IMR-90 (cell line): ENCODE results near the gene PSMA8. TPM values are rescaled to one million over a fixed set of nuclear protein-coding genes. Genes with fewer than 3 reads are reported as not detected.

Source experiments
- ATAC-seq: fragments of 200-7000 bp; cut with Tn5 transposase; 2 replicates; pipeline ENCODE4 v1.9.1; 2020; ENCODE audit warnings: low read depth, mild to moderate bottlenecking, moderate library complexity
- BruUV-seq: library from RNA; stranded (reverse); fragments of 400-500 nt; replicated peaks from 2 replicates; lab custom pipeline; 2021; lab: Mats Ljungman, UMichigan
- CTCF ChIA-PET: fragments of 300-600 bp; formaldehyde crosslinking; extraction: SDS; loops from one replicate; lab custom pipeline; 2021; ENCODE audit warnings: antibody characterized with exemption; lab: Yijun Ruan, JAX
- POLR2A ChIA-PET: fragments of 300-600 bp; sonication (Branson Sonifier 250); formaldehyde crosslinking; loops from one replicate; lab custom pipeline; 2022; ENCODE audit warnings: antibody characterized with exemption; ENCODE audit not compliant: unreplicated experiment; lab: Charles Lee
- DNase-seq: peaks from one replicate; pipeline ENCODE4 v3.0.0; 2013
- H2AFZ ChIP-seq: replicated peaks from 2 replicates; pipeline ENCODE3; 2013; ENCODE audit warnings: low read length, mild to moderate bottlenecking; ENCODE audit not compliant: poor library complexity
- H2AK5ac ChIP-seq: 2 replicates; pipeline ENCODE4 v1.6.1; 2013; ENCODE audit warnings: low read depth, low read length, inconsistent platforms
- H2AK9ac ChIP-seq: replicated peaks from 2 replicates; pipeline ENCODE3; 2013; ENCODE audit warnings: mild to moderate bottlenecking, low read depth, low read length, moderate library complexity; ENCODE audit not compliant: poor library complexity
- H2BK120ac ChIP-seq: 2 replicates; pipeline ENCODE4 v1.6.1; 2013; ENCODE audit warnings: low read depth, low read length, inconsistent platforms
- H2BK15ac ChIP-seq: 3 replicates; pipeline ENCODE4 v1.6.1; 2013; ENCODE audit warnings: low read depth, low read length, inconsistent platforms
- H2BK20ac ChIP-seq: 2 replicates; pipeline ENCODE4 v1.6.1; 2013; ENCODE audit warnings: low read depth, mild to moderate bottlenecking, inconsistent platforms, low read length, moderate library complexity
- H2BK5ac ChIP-seq: 2 replicates; pipeline ENCODE4 v1.6.1; 2013; ENCODE audit warnings: mild to moderate bottlenecking, low read depth, low read length, inconsistent platforms; ENCODE audit not compliant: poor library complexity, severe bottlenecking
- H3K14ac ChIP-seq: replicated peaks from 2 replicates; pipeline ENCODE4 v1.6.1; 2013; ENCODE audit warnings: low read depth, low read length, inconsistent platforms
- H3K18ac ChIP-seq: 2 replicates; pipeline ENCODE4 v1.6.1; 2013; ENCODE audit warnings: low read depth, low read length, control low read depth
- H3K23ac ChIP-seq: 2 replicates; pipeline ENCODE4 v1.6.1; 2013; ENCODE audit warnings: low read depth, low read length, inconsistent platforms
- H3K27ac ChIP-seq: 2 replicates; pipeline ENCODE4 v1.5.1; 2013; ENCODE audit warnings: mild to moderate bottlenecking, control low read depth, low read length; ENCODE audit not compliant: insufficient read depth
- H3K27me3 ChIP-seq: 2 replicates; pipeline ENCODE4 v1.6.1; 2013; ENCODE audit warnings: low read length; ENCODE audit not compliant: control insufficient read depth, insufficient read depth
- H3K36me3 ChIP-seq: 2 replicates; pipeline ENCODE4 v1.6.1; 2013; ENCODE audit warnings: low read length, mixed read lengths; ENCODE audit not compliant: control insufficient read depth, insufficient read depth
- H3K4ac ChIP-seq: 2 replicates; pipeline ENCODE4 v1.6.1; 2013; ENCODE audit warnings: low read depth, low read length, inconsistent platforms
- H3K4me1 ChIP-seq: 2 replicates; pipeline ENCODE4 v1.6.1; 2013; ENCODE audit warnings: low read length, mixed read lengths; ENCODE audit not compliant: control insufficient read depth, insufficient read depth
- H3K4me2 ChIP-seq: 2 replicates; pipeline ENCODE4 v1.6.1; 2013; ENCODE audit warnings: low read depth, mild to moderate bottlenecking, control low read depth, low read length, moderate library complexity
- H3K4me3 ChIP-seq: 2 replicates; pipeline ENCODE4 v1.5.1; 2013; ENCODE audit warnings: low read depth, mild to moderate bottlenecking, control low read depth, low read length, moderate library complexity; ENCODE audit not compliant: insufficient read depth
- H3K56ac ChIP-seq: 2 replicates; pipeline ENCODE4 v1.6.1; 2013; ENCODE audit warnings: low read length, inconsistent platforms; ENCODE audit not compliant: insufficient read depth; ENCODE audit errors: extremely low read depth
- H3K79me1 ChIP-seq, 2 experiments: 2 replicates each; pipeline ENCODE4 v1.6.1; 2013; ENCODE audit warnings: low read length in 2 of 2, inconsistent platforms in 1 of 2, low read depth in 1 of 2
- H3K9ac ChIP-seq: 2 replicates; pipeline ENCODE4 v1.6.1; 2013; ENCODE audit warnings: low read depth, low read length, control low read depth
- H3K9me1 ChIP-seq: 2 replicates; pipeline ENCODE4 v1.6.1; 2013; ENCODE audit warnings: low read length, inconsistent platforms; ENCODE audit not compliant: insufficient read depth
- H3K9me3 ChIP-seq: 2 replicates; pipeline ENCODE4 v1.6.1; 2013; ENCODE audit warnings: low read length; ENCODE audit not compliant: control insufficient read depth, insufficient read depth
- H4K20me1 ChIP-seq: 2 replicates; pipeline ENCODE4 v1.6.1; 2013; ENCODE audit warnings: low read length, inconsistent platforms; ENCODE audit not compliant: insufficient read depth
- H4K5ac ChIP-seq: 2 replicates; pipeline ENCODE4 v1.6.1; 2013; ENCODE audit warnings: mild to moderate bottlenecking, low read depth, low read length, control low read depth
- H4K8ac ChIP-seq, 2 experiments: 2 replicates each; pipeline ENCODE4 v1.6.1; 2013; ENCODE audit warnings: low read depth in 2 of 2, low read length in 2 of 2, control low read depth in 1 of 2, inconsistent platforms in 1 of 2
- H4K91ac ChIP-seq: 2 replicates; pipeline ENCODE4 v1.6.1; 2013; ENCODE audit warnings: low read depth, low read length, inconsistent platforms; ENCODE audit not compliant: insufficient read depth
- CHD1 ChIP-seq: IDR thresholded peaks from 2 replicates; pipeline ENCODE4 v1.6.1; 2012; ENCODE audit warnings: low read depth, low read length, improper control_type of control experiment
- MXI1 ChIP-seq: IDR thresholded peaks from 2 replicates; pipeline ENCODE4 v1.6.1; 2012; ENCODE audit warnings: low read depth, mild to moderate bottlenecking, low read length, moderate library complexity, borderline replicate concordance
- NFE2L2 ChIP-seq: fragments of 150-350 bp; IDR thresholded peaks from 2 replicates; pipeline ENCODE4 v1.6.1; 2016; ENCODE audit warnings: low read depth, mild to moderate bottlenecking, low read length
- POLR2A ChIP-seq: IDR thresholded peaks from 2 replicates; pipeline ENCODE4 v1.6.1; 2012; ENCODE audit warnings: mild to moderate bottlenecking, low read depth, low read length
- WGBS, 2 experiments: methylation state at CpG; one replicate each; pipeline versions ENCODE4 v1.1.5 to v1.1.7; 2013; ENCODE audit warnings: missing lambda C conversion rate in 2 of 2; ENCODE audit not compliant: insufficient read length in 1 of 2; ENCODE audit errors: extremely low coverage in 2 of 2; 5-methylcytosine and 5-hydroxymethylcytosine counted together
- dilution Hi-C: fragments of 300-500 bp; cut with HindIII; formaldehyde crosslinking; loops from one replicate; pipeline ENCODE4 v1.14.3; 2018; ENCODE audit warnings: low sequenced_read_pairs; ENCODE audit not compliant: unreplicated experiment
- in situ Hi-C: fragments of 300-500 bp; cut with MboI; formaldehyde crosslinking; loops from 3 replicates; pipeline ENCODE4 v1.14.3; 2019; ENCODE audit warnings: low sequenced_read_pairs, inconsistent platforms, mixed read lengths
- intact Hi-C: fragments of 100-400 bp; cut with micrococcal nuclease; formaldehyde crosslinking; loops from 2 replicates; pipeline ENCODE4 v1.10.0; 2022
- polyA plus RNA-seq, 3 experiments: library from polyadenylated mRNA; depleted of rRNA; stranded (reverse); fragments of >200 nt; gene quantifications; 2 replicates each; pipeline ENCODE4 v1.2.3, GENCODE V29; 2012; ENCODE audit warnings: low replicate concordance in 1 of 3
- total RNA-seq: library from RNA; depleted of rRNA; stranded (reverse); fragments of >200 nt; gene quantifications from 2 replicates; pipeline ENCODE4 v1.2.3, GENCODE V29; 2012
- TF ChIP-seq, protein P1 (sequence below): fragments of 150-350 bp; IDR thresholded peaks from 2 replicates; pipeline ENCODE4 v1.6.1; 2016; ENCODE audit warnings: low read depth, mild to moderate bottlenecking, low read length, moderate library complexity, borderline replicate concordance
- TF ChIP-seq, protein P2 (sequence below): conservative IDR thresholded peaks from 2 replicates; pipeline ENCODE4 v1.5.1; 2012; ENCODE audit warnings: mild to moderate bottlenecking, low read depth, low read length, improper control_type of control experiment

PSMA8 gene
- total and polyA plus RNA-seq, 2 of the 4 experiments (the other 2 are of a cell fraction) = not detected

DNA sequence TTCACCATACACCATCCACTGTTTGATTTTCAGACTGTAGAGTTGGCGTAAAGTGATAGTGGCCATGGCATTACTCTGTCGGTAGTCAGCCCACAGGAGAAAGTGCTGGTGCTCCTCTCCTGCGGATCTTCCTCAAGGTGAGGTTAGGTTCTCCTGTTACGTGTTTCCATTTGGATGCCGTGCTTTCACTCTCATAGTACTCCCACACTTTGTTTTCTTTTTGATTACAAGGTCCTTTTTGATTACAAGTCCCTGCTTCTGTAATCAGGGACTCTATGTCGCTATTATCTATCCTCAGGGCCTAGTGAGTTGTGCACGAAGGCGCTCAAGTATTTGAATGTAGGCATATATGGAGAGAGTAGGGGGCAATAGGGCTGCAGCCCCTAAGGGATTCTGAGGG, 96.8 kb downstream of the PSMA8 start:
- H3K56ac ChIP-seq = no peak overlapping the region
- WGBS, 2 experiments = no CpG with 5 or more reads among the region's 8 CpGs
- no peaks in the 10 kb centered on the region for H3K79me1 ChIP-seq
- no peak overlapping the region for H3K18ac ChIP-seq
- H3K4me1 ChIP-seq = no peaks in the 10 kb centered on the region
- no peak overlapping the region for H3K9ac ChIP-seq
- no peak overlapping the region for H3K14ac ChIP-seq
- no peak overlapping the region for H2BK120ac ChIP-seq
- no peaks in the 10 kb centered on the region for H3K9me3 ChIP-seq
- H2AFZ ChIP-seq = no peak overlapping the region
- no peak overlapping the region for H3K4me2 ChIP-seq
- no peak overlapping the region for H4K5ac ChIP-seq
- no peak overlapping the region for H4K8ac ChIP-seq
- no peak overlapping the region for H2BK20ac ChIP-seq
- no peak overlapping the region for H3K4me3 ChIP-seq
- dilution Hi-C loops (no loop called here), in situ Hi-C loops (no loop called here), intact Hi-C loops (no loop called here)
- no peak overlapping the region for H3K23ac ChIP-seq
- no peak for DNase-seq
- ATAC-seq = no peak
- no peak overlapping the region for H2BK15ac ChIP-seq
- ChIA-PET POLR2A (no interaction called here), CTCF (interaction anchor here (0.6 kb wide), 1 partner anchor 356 kb away, joined by 7 read pairs; no protein-coding TSS in a partner anchor)
- no peak overlapping the region for H3K27ac ChIP-seq
- no peak overlapping the region for H2AK9ac ChIP-seq
- no peak overlapping the region for H4K91ac ChIP-seq
- no peaks in the 10 kb centered on the region for H4K20me1 ChIP-seq
- H3K4ac ChIP-seq = no peak overlapping the region
- no peak overlapping the region for H2BK5ac ChIP-seq
- no peak overlapping the region for H2AK5ac ChIP-seq
- no TSS peak for BruUV-seq
- no peaks in the 10 kb centered on the region for H3K9me1 ChIP-seq
- TF ChIP-seq POLR2A (no peak), CHD1 (no peak), NFE2L2 (no peak), MXI1 (no peak)
- TF ChIP-seq, protein P1, sequence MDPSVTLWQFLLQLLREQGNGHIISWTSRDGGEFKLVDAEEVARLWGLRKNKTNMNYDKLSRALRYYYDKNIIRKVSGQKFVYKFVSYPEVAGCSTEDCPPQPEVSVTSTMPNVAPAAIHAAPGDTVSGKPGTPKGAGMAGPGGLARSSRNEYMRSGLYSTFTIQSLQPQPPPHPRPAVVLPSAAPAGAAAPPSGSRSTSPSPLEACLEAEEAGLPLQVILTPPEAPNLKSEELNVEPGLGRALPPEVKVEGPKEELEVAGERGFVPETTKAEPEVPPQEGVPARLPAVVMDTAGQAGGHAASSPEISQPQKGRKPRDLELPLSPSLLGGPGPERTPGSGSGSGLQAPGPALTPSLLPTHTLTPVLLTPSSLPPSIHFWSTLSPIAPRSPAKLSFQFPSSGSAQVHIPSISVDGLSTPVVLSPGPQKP = no peak
- TF ChIP-seq, protein P2, sequence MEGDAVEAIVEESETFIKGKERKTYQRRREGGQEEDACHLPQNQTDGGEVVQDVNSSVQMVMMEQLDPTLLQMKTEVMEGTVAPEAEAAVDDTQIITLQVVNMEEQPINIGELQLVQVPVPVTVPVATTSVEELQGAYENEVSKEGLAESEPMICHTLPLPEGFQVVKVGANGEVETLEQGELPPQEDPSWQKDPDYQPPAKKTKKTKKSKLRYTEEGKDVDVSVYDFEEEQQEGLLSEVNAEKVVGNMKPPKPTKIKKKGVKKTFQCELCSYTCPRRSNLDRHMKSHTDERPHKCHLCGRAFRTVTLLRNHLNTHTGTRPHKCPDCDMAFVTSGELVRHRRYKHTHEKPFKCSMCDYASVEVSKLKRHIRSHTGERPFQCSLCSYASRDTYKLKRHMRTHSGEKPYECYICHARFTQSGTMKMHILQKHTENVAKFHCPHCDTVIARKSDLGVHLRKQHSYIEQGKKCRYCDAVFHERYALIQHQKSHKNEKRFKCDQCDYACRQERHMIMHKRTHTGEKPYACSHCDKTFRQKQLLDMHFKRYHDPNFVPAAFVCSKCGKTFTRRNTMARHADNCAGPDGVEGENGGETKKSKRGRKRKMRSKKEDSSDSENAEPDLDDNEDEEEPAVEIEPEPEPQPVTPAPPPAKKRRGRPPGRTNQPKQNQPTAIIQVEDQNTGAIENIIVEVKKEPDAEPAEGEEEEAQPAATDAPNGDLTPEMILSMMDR = no peak
- H3K27me3 ChIP-seq = no peaks in the 10 kb centered on the region; the same call in 1 of the 2 replicates
- H3K36me3 ChIP-seq = no peaks in the 10 kb centered on the region
